Measurements from ENCODE around the gene NUP107.
"Not testable (repeated sequence)": the region's sequence is repeated elsewhere in the genome, so short reads cannot be mapped to it uniquely, and the experiment has no call there.

The NUP107 gene

DNA sequence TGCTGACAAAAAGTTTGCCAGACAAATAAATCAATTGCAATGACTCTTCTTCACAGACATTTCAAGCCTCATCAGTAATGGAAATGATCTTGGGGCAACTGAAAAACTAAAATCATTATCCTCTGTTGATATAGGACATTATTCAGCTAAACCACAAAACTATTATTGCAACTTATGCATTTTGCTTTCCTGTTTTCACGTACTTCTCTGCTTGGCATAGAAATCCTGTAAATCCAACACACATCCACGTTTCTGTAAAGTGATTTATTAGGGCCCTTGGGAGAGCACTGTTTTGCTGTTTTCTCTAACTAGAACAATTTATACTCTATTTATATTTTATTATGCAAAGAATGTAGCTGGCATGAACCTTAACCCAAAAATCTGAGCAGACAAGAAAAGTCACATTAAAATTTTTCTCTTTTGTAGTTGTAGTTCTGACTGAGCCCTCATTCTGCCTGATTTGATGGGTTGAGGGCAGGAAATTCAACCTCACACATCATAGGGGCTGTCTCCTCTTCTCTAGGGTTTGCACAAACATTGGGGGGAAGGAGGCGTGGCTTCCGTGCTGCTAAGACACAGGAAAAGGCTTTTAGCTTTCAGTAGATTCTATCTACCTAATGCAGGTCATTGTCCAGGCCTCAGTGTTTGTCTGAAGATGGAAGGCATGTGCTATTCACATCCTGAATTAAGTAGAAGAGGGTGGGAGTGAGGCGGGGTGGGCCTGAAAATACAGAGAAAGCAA lies 11.5 kb upstream of the NUP107 start:
- no peak for TF ChIP-seq ZNF274 (IDR thresholded peaks at IDR 0.05; ENCODE audit: low read depth, low read length)
- no peak overlapping the region for H3K4me3 ChIP-seq (ENCODE audit: low read length)

- not testable (repeated sequence) for H3K4me3 ChIP-seq (ENCODE audit: low read length)
These were observed 9.9 kb upstream of the NUP107 start for GRCh38 chr12:68676854-68677253.

- no peak for TF ChIP-seq ZNF274 (IDR thresholded peaks at IDR 0.05; ENCODE audit: low read depth, low read length)
- H3K4me3 ChIP-seq (ENCODE audit: low read length): peak overlapping the region; percentile 91
These were observed 550 bp upstream of the NUP107 start for GRCh38 chr12:68686262-68686594.

GRCh38 chr12:68695454-68695853 lies 8.7 kb downstream of the NUP107 start:
- no peak overlapping the region for H3K4me3 ChIP-seq (ENCODE audit: low read length)
- TF ChIP-seq ZNF274 (IDR thresholded peaks at IDR 0.05; ENCODE audit: low read depth, low read length): no peak

DNA sequence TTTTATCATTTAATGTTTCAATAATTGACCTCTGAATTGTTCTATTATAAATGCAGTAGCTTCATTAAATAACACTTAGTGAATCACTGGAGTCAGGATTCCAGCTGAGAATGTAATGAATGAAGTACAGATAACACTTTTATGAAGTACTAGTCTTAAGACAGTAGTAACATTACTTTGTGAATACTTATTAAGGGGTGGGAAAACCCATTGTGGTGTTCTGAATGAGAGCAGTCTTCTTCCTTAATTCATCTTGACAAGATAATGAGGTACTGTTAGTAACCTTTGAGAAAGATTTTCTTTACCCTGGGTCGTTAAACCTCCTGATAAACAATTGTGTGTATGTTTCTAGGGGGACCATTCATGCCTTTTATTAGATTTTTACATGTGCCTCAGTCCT lies 12.7 kb downstream of the NUP107 start:
- no peak overlapping the region for H3K4me3 ChIP-seq (ENCODE audit: low read length)
- TF ChIP-seq ZNF274 (IDR thresholded peaks at IDR 0.05; ENCODE audit: low read depth, low read length): no peak

GRCh38 chr12:68727776-68728175 lies 41.0 kb downstream of the NUP107 start:
- TF ChIP-seq ZNF274 (IDR thresholded peaks at IDR 0.05; ENCODE audit: low read depth, low read length): no peak
- H3K4me3 ChIP-seq (ENCODE audit: low read length): no peak overlapping the region

DNA sequence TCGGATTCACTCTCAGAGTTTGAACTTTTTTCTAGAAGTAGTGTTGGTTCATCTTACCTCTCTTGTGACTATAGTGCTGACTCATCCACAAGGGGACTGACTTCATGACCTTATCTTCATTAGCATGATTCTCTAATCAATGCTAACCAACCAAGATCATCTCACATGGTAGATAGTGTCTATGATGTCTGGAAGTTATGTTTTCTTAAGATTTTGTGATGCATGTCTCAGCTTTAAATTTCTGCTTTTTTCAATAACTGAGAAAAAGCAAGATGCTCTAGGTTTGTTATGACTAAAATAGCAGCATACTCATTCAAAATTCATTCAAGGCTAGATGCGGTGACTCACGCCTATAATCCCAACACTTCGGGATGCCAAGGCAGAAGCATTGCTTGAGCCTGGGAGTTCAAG lies 46.9 kb downstream of the NUP107 start:
- TF ChIP-seq ZNF274 (IDR thresholded peaks at IDR 0.05; ENCODE audit: low read depth, low read length): no peak
- no peak overlapping the region for H3K4me3 ChIP-seq (ENCODE audit: low read length)

- no peak for TF ChIP-seq ZNF274 (IDR thresholded peaks at IDR 0.05; ENCODE audit: low read depth, low read length)
- no peak overlapping the region for H3K4me3 ChIP-seq (ENCODE audit: low read length)
These were observed 53.1 kb downstream of the NUP107 start for GRCh38 chr12:68739891-68740290.

- TF ChIP-seq ZNF274 (IDR thresholded peaks at IDR 0.05; ENCODE audit: low read depth, low read length): no peak
- H3K4me3 ChIP-seq (ENCODE audit: low read length): no peak overlapping the region
These were observed 56.6 kb downstream of the NUP107 start for GRCh38 chr12:68743356-68743755.

GRCh38 chr12:68745376-68745903 lies 58.7 kb downstream of the NUP107 start:
- TF ChIP-seq ZNF274 (IDR thresholded peaks at IDR 0.05; ENCODE audit: low read depth, low read length): no peak

GRCh38 chr12:68745904-68746571 lies 59.3 kb downstream of the NUP107 start, which contains the start of gene SLC35E3:
Gene SLC35E3 (plus strand): TSS chr12:68746176. CDS start chr12:68746378, 202 bp downstream.
- TF ChIP-seq ZNF274 (IDR thresholded peaks at IDR 0.05; ENCODE audit: low read depth, low read length): no peak
- H3K4me3 ChIP-seq (ENCODE audit: low read length): peak within 1 kb of the TSS; percentile 85

More at GRCh38 chr12:68745376-68745903, 58.7 kb downstream of the NUP107 start:
- H3K4me3 ChIP-seq (ENCODE audit: low read length): peak overlapping the region; percentile 85; the same call in 1 of the 2 replicates

- TF ChIP-seq ZNF274 (IDR thresholded peaks at IDR 0.05; ENCODE audit: low read depth, low read length): no peak
- peak overlapping the region; percentile 85 for H3K4me3 ChIP-seq (ENCODE audit: low read length)
These were observed 59.9 kb downstream of the NUP107 start for GRCh38 chr12:68746572-68747180.

- no peak overlapping the region for H3K4me3 ChIP-seq (ENCODE audit: low read length)
- no peak for TF ChIP-seq ZNF274 (IDR thresholded peaks at IDR 0.05; ENCODE audit: low read depth, low read length)
These were observed 62.7 kb downstream of the NUP107 start for GRCh38 chr12:68749443-68749842.

DNA sequence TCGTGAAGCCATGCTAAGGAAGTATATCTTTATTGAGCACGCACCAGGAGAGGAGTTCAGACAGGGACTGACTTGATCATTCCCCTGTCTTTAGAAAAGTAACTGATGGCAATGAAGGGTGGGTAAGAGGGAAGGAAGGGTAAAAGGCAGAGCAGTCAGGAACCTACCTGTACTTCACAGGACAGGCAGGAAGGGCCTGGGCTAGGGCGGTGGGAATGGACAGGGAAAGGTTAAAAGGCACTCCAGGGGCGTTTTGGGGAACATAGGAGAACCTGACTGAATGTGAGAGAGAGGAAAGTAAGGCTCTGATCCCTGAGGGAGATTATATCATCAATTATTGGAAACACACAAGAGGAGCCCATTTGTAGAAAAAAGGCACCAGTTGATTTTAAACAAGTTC lies 63.1 kb downstream of the NUP107 start:
- no peak for TF ChIP-seq ZNF274 (IDR thresholded peaks at IDR 0.05; ENCODE audit: low read depth, low read length)
- no peak overlapping the region for H3K4me3 ChIP-seq (ENCODE audit: low read length)

DNA sequence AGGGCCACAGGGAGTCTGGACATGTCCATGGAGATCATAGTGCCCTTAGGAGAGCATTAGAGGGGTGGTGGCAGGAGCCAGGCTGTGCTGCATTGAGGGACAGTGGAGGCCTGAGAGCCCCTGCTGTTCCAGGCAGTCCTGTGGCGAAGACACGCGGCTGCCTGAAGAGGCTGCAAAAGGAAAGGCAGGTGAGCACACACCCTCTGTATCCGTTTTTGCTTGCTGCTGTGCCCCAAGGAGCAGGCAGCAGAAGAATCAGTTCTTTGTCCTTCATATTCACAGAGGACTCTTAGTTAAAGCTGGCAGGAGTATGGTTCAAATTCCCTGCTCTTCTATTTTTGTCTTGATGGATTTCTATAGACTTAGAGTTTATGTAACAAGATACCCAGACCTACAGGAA lies 63.7 kb downstream of the NUP107 start:
- no peak overlapping the region for H3K4me3 ChIP-seq (ENCODE audit: low read length)
- no peak for TF ChIP-seq ZNF274 (IDR thresholded peaks at IDR 0.05; ENCODE audit: low read depth, low read length)
